ENCODE data around the gene CACNG3. TPM values are rescaled to one million over a fixed set of nuclear protein-coding genes. Genes with fewer than 3 reads are reported as not detected.

Gene CACNG3
- total and polyA plus RNA-seq, 2 donors (not counting 1 experiment from before 2014, with no cell fraction given) = not detected

DNA sequence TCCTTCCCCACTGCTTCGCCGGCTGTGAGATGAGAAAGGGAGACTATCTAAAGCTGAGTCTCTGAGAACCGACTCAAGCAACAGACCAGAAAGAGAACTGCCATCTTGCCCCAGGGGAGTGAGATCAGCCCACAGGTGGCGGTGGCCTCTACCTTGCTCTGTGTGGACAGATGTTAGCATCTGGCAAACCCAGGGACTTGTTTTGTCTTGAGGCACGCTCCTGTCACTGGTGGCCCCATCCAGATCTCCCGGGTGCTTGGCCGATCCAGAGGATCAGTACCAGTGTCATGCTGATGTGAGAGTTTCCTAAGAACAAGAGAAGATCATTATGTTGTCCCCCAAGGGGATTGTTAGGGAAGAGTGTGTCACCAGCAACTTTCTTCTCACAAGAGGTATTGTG lies 101.4 kb downstream of the CACNG3 start:
- H3K27me3 Mint-ChIP-seq = peaks cover 44% of the 10 kb centered on the region
- no peak for ATAC-seq (ENCODE audit: low read depth)
- CTCF ChIA-PET = no interaction called here

DNA sequence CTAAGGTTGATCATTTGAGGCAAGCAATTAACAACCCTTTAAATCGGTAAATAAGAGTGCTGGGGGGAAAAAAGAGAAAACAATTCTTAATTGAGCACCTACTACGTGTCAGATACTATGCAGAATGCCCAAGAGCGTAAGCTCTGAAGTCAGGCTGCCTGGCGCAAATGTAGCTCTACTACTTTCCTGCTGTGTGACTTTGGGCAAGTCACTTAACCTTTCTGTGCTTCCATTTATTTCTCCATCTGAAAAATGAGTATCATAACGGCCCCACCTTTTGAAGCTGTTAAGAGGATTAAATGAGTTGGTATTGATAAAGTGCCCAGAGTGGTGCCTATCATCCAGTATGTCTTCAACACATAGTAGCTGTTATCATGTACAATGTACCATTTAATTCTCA lies 102.0 kb downstream of the CACNG3 start:
- Histone ChIP-seq H3K9ac (ENCODE audit: low read length) (no peak overlapping the region), H3K27ac (ENCODE audit: low read length in 2 of 2) (no peak overlapping the region), H4K20me1 (ENCODE audit: control insufficient read depth, insufficient read depth, low read length, poor library complexity, severe bottlenecking) (no peaks in the 10 kb centered on the region), H3K79me2 (ENCODE audit: control insufficient read depth, insufficient read depth, low read length) (no peaks in the 10 kb centered on the region), H3K4me3 (ENCODE audit: control extremely low read depth in 1 of 5, extremely low read depth in 1 of 5, insufficient read depth in 1 of 5, low read depth in 2 of 5, low read length in 4 of 5) (no peak overlapping the region), H3K4me2 (replicated peaks; ENCODE audit: low read depth, low read length, poor library complexity, severe bottlenecking) (no peak overlapping the region), H3K27me3 (replicated peaks in 1 of 4; ENCODE audit: control extremely low read depth in 1 of 4, control insufficient read depth in 3 of 4, insufficient read depth in 4 of 4, low read length in 3 of 4) (no peaks in the 10 kb centered on the region), H3K36me3 (replicated peaks in 1 of 2; ENCODE audit: control extremely low read depth in 1 of 2, control insufficient read depth in 1 of 2, extremely low read depth in 1 of 2, insufficient read depth in 2 of 2, low read length in 1 of 2) (no peaks in the 10 kb centered on the region), H3K9me3 (ENCODE audit: control extremely low read depth in 1 of 3, control insufficient read depth in 2 of 3, insufficient read depth in 1 of 3, low read length in 2 of 3) (no peaks in the 10 kb centered on the region), H2AFZ (ENCODE audit: insufficient read depth, low read depth, low read length, poor library complexity, severe bottlenecking) (no peak overlapping the region), H3K4me1 (ENCODE audit: control insufficient read depth in 2 of 2, insufficient read depth in 2 of 2, low read length in 2 of 2) (no peaks in the 10 kb centered on the region)
- no peak for ATAC-seq (ENCODE audit: low read depth)
- 83% methylated on average over 3 of the region's 5 CpGs for WGBS (ENCODE audit: insufficient coverage)
- Mint-ChIP-seq H3K27ac (no peak overlapping the region), H3K4me1 (no peaks in the 10 kb centered on the region), H3K27me3 (peaks cover 48% of the 10 kb centered on the region), H3K9me3 (ENCODE audit: insufficient read depth) (no peaks in the 10 kb centered on the region), H3K4me3 (no peak overlapping the region)
- TF ChIP-seq, protein P1, sequence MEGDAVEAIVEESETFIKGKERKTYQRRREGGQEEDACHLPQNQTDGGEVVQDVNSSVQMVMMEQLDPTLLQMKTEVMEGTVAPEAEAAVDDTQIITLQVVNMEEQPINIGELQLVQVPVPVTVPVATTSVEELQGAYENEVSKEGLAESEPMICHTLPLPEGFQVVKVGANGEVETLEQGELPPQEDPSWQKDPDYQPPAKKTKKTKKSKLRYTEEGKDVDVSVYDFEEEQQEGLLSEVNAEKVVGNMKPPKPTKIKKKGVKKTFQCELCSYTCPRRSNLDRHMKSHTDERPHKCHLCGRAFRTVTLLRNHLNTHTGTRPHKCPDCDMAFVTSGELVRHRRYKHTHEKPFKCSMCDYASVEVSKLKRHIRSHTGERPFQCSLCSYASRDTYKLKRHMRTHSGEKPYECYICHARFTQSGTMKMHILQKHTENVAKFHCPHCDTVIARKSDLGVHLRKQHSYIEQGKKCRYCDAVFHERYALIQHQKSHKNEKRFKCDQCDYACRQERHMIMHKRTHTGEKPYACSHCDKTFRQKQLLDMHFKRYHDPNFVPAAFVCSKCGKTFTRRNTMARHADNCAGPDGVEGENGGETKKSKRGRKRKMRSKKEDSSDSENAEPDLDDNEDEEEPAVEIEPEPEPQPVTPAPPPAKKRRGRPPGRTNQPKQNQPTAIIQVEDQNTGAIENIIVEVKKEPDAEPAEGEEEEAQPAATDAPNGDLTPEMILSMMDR (IDR thresholded peaks at IDR 0.05) = no peak
- no peak for TF ChIP-seq EZH2 (IDR thresholded peaks at IDR 0.05; ENCODE audit: borderline replicate concordance, insufficient read depth, low read depth, low read length, poor library complexity, severe bottlenecking)
- DNase-seq = no peak
- CTCF ChIA-PET = no interaction called here
- intact Hi-C loops (cut with micrococcal nuclease) = no loop called here
- POLR2A ChIA-PET = no interaction called here

More for the DNA sequence above, 101.4 kb downstream of the CACNG3 start:
- H3K79me2 ChIP-seq (ENCODE audit: control insufficient read depth, insufficient read depth, low read length) = no peaks in the 10 kb centered on the region
- H3K27me3 ChIP-seq (replicated peaks in 1 of 4; ENCODE audit: control extremely low read depth in 1 of 4, control insufficient read depth in 3 of 4, insufficient read depth in 4 of 4, low read length in 3 of 4) = no peaks in the 10 kb centered on the region
- WGBS (ENCODE audit: insufficient coverage) = 86% methylated on average over 5 of the region's 7 CpGs
- no peak overlapping the region for H3K27ac Mint-ChIP-seq
- TF ChIP-seq EZH2 (IDR thresholded peaks at IDR 0.05; ENCODE audit: borderline replicate concordance, insufficient read depth, low read depth, low read length, poor library complexity, severe bottlenecking) = no peak
- TF ChIP-seq, protein P1 (IDR thresholded peaks at IDR 0.05) = no peak
- no peak overlapping the region for H3K4me3 ChIP-seq (ENCODE audit: control extremely low read depth in 1 of 5, extremely low read depth in 1 of 5, insufficient read depth in 1 of 5, low read depth in 2 of 5, low read length in 4 of 5)
- H4K20me1 ChIP-seq (ENCODE audit: control insufficient read depth, insufficient read depth, low read length, poor library complexity, severe bottlenecking) = no peaks in the 10 kb centered on the region
- H2AFZ ChIP-seq (ENCODE audit: insufficient read depth, low read depth, low read length, poor library complexity, severe bottlenecking) = no peak overlapping the region
- H3K9me3 Mint-ChIP-seq (ENCODE audit: insufficient read depth) = no peaks in the 10 kb centered on the region
- H3K4me3 Mint-ChIP-seq = no peak overlapping the region
- no peaks in the 10 kb centered on the region for H3K4me1 Mint-ChIP-seq
- no peak overlapping the region for H3K27ac ChIP-seq (ENCODE audit: low read length in 2 of 2)
- H3K4me1 ChIP-seq (ENCODE audit: control insufficient read depth in 2 of 2, insufficient read depth in 2 of 2, low read length in 2 of 2) = no peaks in the 10 kb centered on the region
- H3K9ac ChIP-seq (ENCODE audit: low read length) = no peak overlapping the region
- POLR2A ChIA-PET = no interaction called here
- H3K4me2 ChIP-seq (replicated peaks; ENCODE audit: low read depth, low read length, poor library complexity, severe bottlenecking) = no peak overlapping the region
- no peak for DNase-seq
- intact Hi-C loops (cut with micrococcal nuclease) = no loop called here
- no peaks in the 10 kb centered on the region for H3K36me3 ChIP-seq (replicated peaks in 1 of 2; ENCODE audit: control extremely low read depth in 1 of 2, control insufficient read depth in 1 of 2, extremely low read depth in 1 of 2, insufficient read depth in 2 of 2, low read length in 1 of 2)
- H3K9me3 ChIP-seq (ENCODE audit: control extremely low read depth in 1 of 3, control insufficient read depth in 2 of 3, insufficient read depth in 1 of 3, low read length in 2 of 3) = no peaks in the 10 kb centered on the region
